LNCaP clone FGC (cell line): ENCODE data around the gene PANK4.

Experiments used
- DNase-seq: peaks from one replicate; pipeline ENCODE4 v3.0.0-alpha.2; 2011; ENCODE audit warnings: low read depth
- H3K4me3 ChIP-seq: 2 replicates; pipeline ENCODE4 v1.5.1; 2011; ENCODE audit warnings: mild to moderate bottlenecking, low read depth, low read length, control low read depth
- CTCF ChIP-seq: IDR thresholded peaks from 2 replicates; pipeline ENCODE4 v1.5.1; 2012; ENCODE audit warnings: mild to moderate bottlenecking; ENCODE audit not compliant: control insufficient read depth, insufficient read depth; ENCODE audit errors: extremely low read depth

Gene PANK4

GRCh38 chr1:2508751-2509150, 17.6 kb downstream of the PANK4 start:
- no peak for TF ChIP-seq CTCF
- no peak overlapping the region for H3K4me3 ChIP-seq
- no peak for DNase-seq

- H3K4me3 ChIP-seq: no peak overlapping the region
- no peak for DNase-seq
- no peak for TF ChIP-seq CTCF
Measured at GRCh38 chr1:2508180-2508579, 18.2 kb downstream of the PANK4 start.

GRCh38 chr1:2507744-2508155, 18.6 kb downstream of the PANK4 start:
- DNase-seq: no peak
- H3K4me3 ChIP-seq: no peak overlapping the region
- TF ChIP-seq CTCF: no peak

GRCh38 chr1:2506901-2507565, 19.4 kb downstream of the PANK4 start:
- no peak for DNase-seq
- H3K4me3 ChIP-seq: no peak overlapping the region
- no peak for TF ChIP-seq CTCF

GRCh38 chr1:2506007-2506860, 20.2 kb downstream of the PANK4 start:
- DNase-seq: no peak
- no peak overlapping the region for H3K4me3 ChIP-seq
- no peak for TF ChIP-seq CTCF

- DNase-seq: no peak
- no peak for TF ChIP-seq CTCF
- H3K4me3 ChIP-seq: no peak overlapping the region
Measured at GRCh38 chr1:2505461-2505994, 20.9 kb downstream of the PANK4 start.
